IMR-90 (cell line): ENCODE measurements around the gene UXS1. TPM values are rescaled to one million over a fixed set of nuclear protein-coding genes. Genes with fewer than 3 reads are reported as not detected.

ENCODE experiments used
- ATAC-seq: fragments of 200-7000 bp; cut with Tn5 transposase; 2 replicates; pipeline ENCODE4 v1.9.1; 2020; ENCODE audit warnings: low read depth, mild to moderate bottlenecking, moderate library complexity
- BruUV-seq: library from RNA; stranded (reverse); fragments of 400-500 nt; replicated peaks from 2 replicates; lab custom pipeline; 2021; lab: Mats Ljungman, UMichigan
- CTCF ChIA-PET: fragments of 300-600 bp; formaldehyde crosslinking; extraction: SDS; loops from one replicate; lab custom pipeline; 2021; ENCODE audit warnings: antibody characterized with exemption; lab: Yijun Ruan, JAX
- POLR2A ChIA-PET: fragments of 300-600 bp; sonication (Branson Sonifier 250); formaldehyde crosslinking; loops from one replicate; lab custom pipeline; 2022; ENCODE audit warnings: antibody characterized with exemption; ENCODE audit not compliant: unreplicated experiment; lab: Charles Lee
- DNase-seq: peaks from one replicate; pipeline ENCODE4 v3.0.0; 2013
- H2AFZ ChIP-seq: replicated peaks from 2 replicates; pipeline ENCODE3; 2013; ENCODE audit warnings: low read length, mild to moderate bottlenecking; ENCODE audit not compliant: poor library complexity
- H2AK5ac ChIP-seq: 2 replicates; pipeline ENCODE4 v1.6.1; 2013; ENCODE audit warnings: low read depth, low read length, inconsistent platforms
- H2AK9ac ChIP-seq: replicated peaks from 2 replicates; pipeline ENCODE3; 2013; ENCODE audit warnings: mild to moderate bottlenecking, low read depth, low read length, moderate library complexity; ENCODE audit not compliant: poor library complexity
- H2BK120ac ChIP-seq: 2 replicates; pipeline ENCODE4 v1.6.1; 2013; ENCODE audit warnings: low read depth, low read length, inconsistent platforms
- H2BK15ac ChIP-seq: 3 replicates; pipeline ENCODE4 v1.6.1; 2013; ENCODE audit warnings: low read depth, low read length, inconsistent platforms
- H2BK20ac ChIP-seq: 2 replicates; pipeline ENCODE4 v1.6.1; 2013; ENCODE audit warnings: low read depth, mild to moderate bottlenecking, inconsistent platforms, low read length, moderate library complexity
- H2BK5ac ChIP-seq: 2 replicates; pipeline ENCODE4 v1.6.1; 2013; ENCODE audit warnings: mild to moderate bottlenecking, low read depth, low read length, inconsistent platforms; ENCODE audit not compliant: poor library complexity, severe bottlenecking
- H3K14ac ChIP-seq: replicated peaks from 2 replicates; pipeline ENCODE4 v1.6.1; 2013; ENCODE audit warnings: low read depth, low read length, inconsistent platforms
- H3K18ac ChIP-seq: 2 replicates; pipeline ENCODE4 v1.6.1; 2013; ENCODE audit warnings: low read depth, low read length, control low read depth
- H3K23ac ChIP-seq: 2 replicates; pipeline ENCODE4 v1.6.1; 2013; ENCODE audit warnings: low read depth, low read length, inconsistent platforms
- H3K27ac ChIP-seq: 2 replicates; pipeline ENCODE4 v1.5.1; 2013; ENCODE audit warnings: mild to moderate bottlenecking, control low read depth, low read length; ENCODE audit not compliant: insufficient read depth
- H3K27me3 ChIP-seq: 2 replicates; pipeline ENCODE4 v1.6.1; 2013; ENCODE audit warnings: low read length; ENCODE audit not compliant: control insufficient read depth, insufficient read depth
- H3K36me3 ChIP-seq: 2 replicates; pipeline ENCODE4 v1.6.1; 2013; ENCODE audit warnings: low read length, mixed read lengths; ENCODE audit not compliant: control insufficient read depth, insufficient read depth
- H3K4ac ChIP-seq: 2 replicates; pipeline ENCODE4 v1.6.1; 2013; ENCODE audit warnings: low read depth, low read length, inconsistent platforms
- H3K4me1 ChIP-seq: 2 replicates; pipeline ENCODE4 v1.6.1; 2013; ENCODE audit warnings: low read length, mixed read lengths; ENCODE audit not compliant: control insufficient read depth, insufficient read depth
- H3K4me2 ChIP-seq: 2 replicates; pipeline ENCODE4 v1.6.1; 2013; ENCODE audit warnings: low read depth, mild to moderate bottlenecking, control low read depth, low read length, moderate library complexity
- H3K4me3 ChIP-seq: 2 replicates; pipeline ENCODE4 v1.5.1; 2013; ENCODE audit warnings: low read depth, mild to moderate bottlenecking, control low read depth, low read length, moderate library complexity; ENCODE audit not compliant: insufficient read depth
- H3K56ac ChIP-seq: 2 replicates; pipeline ENCODE4 v1.6.1; 2013; ENCODE audit warnings: low read length, inconsistent platforms; ENCODE audit not compliant: insufficient read depth; ENCODE audit errors: extremely low read depth
- H3K79me1 ChIP-seq, 2 experiments: 2 replicates each; pipeline ENCODE4 v1.6.1; 2013; ENCODE audit warnings: low read length in 2 of 2, inconsistent platforms in 1 of 2, low read depth in 1 of 2
- H3K9ac ChIP-seq: 2 replicates; pipeline ENCODE4 v1.6.1; 2013; ENCODE audit warnings: low read depth, low read length, control low read depth
- H3K9me1 ChIP-seq: 2 replicates; pipeline ENCODE4 v1.6.1; 2013; ENCODE audit warnings: low read length, inconsistent platforms; ENCODE audit not compliant: insufficient read depth
- H3K9me3 ChIP-seq: 2 replicates; pipeline ENCODE4 v1.6.1; 2013; ENCODE audit warnings: low read length; ENCODE audit not compliant: control insufficient read depth, insufficient read depth
- H4K20me1 ChIP-seq: 2 replicates; pipeline ENCODE4 v1.6.1; 2013; ENCODE audit warnings: low read length, inconsistent platforms; ENCODE audit not compliant: insufficient read depth
- H4K5ac ChIP-seq: 2 replicates; pipeline ENCODE4 v1.6.1; 2013; ENCODE audit warnings: mild to moderate bottlenecking, low read depth, low read length, control low read depth
- H4K8ac ChIP-seq, 2 experiments: 2 replicates each; pipeline ENCODE4 v1.6.1; 2013; ENCODE audit warnings: low read depth in 2 of 2, low read length in 2 of 2, control low read depth in 1 of 2, inconsistent platforms in 1 of 2
- H4K91ac ChIP-seq: 2 replicates; pipeline ENCODE4 v1.6.1; 2013; ENCODE audit warnings: low read depth, low read length, inconsistent platforms; ENCODE audit not compliant: insufficient read depth
- CEBPB ChIP-seq: IDR thresholded peaks from 2 replicates; pipeline ENCODE4 v1.6.1; 2012; ENCODE audit warnings: low read depth, low read length, improper control_type of control experiment
- MAZ ChIP-seq: IDR thresholded peaks from 2 replicates; pipeline ENCODE4 v1.6.1; 2012; ENCODE audit warnings: low read depth, mild to moderate bottlenecking, low read length, improper control_type of control experiment, moderate library complexity, borderline replicate concordance
- MXI1 ChIP-seq: IDR thresholded peaks from 2 replicates; pipeline ENCODE4 v1.6.1; 2012; ENCODE audit warnings: low read depth, mild to moderate bottlenecking, low read length, moderate library complexity, borderline replicate concordance
- POLR2A ChIP-seq: IDR thresholded peaks from 2 replicates; pipeline ENCODE4 v1.6.1; 2012; ENCODE audit warnings: mild to moderate bottlenecking, low read depth, low read length
- RFX5 ChIP-seq: IDR thresholded peaks from 2 replicates; pipeline ENCODE4 v1.8.0; 2012; ENCODE audit warnings: low read depth, mild to moderate bottlenecking, low read length, moderate library complexity
- SMC3 ChIP-seq: fragments of 150-350 bp; IDR thresholded peaks from 2 replicates; pipeline ENCODE4 v1.6.1; 2016; ENCODE audit warnings: low read depth, mild to moderate bottlenecking, antibody characterized with exemption, low read length, moderate library complexity
- WGBS, 2 experiments: methylation state at CpG; one replicate each; pipeline versions ENCODE4 v1.1.5 to v1.1.7; 2013; ENCODE audit warnings: missing lambda C conversion rate in 2 of 2; ENCODE audit not compliant: insufficient read length in 1 of 2; ENCODE audit errors: extremely low coverage in 2 of 2; 5-methylcytosine and 5-hydroxymethylcytosine counted together
- dilution Hi-C: fragments of 300-500 bp; cut with HindIII; formaldehyde crosslinking; loops from one replicate; pipeline ENCODE4 v1.14.3; 2018; ENCODE audit warnings: low sequenced_read_pairs; ENCODE audit not compliant: unreplicated experiment
- in situ Hi-C: fragments of 300-500 bp; cut with MboI; formaldehyde crosslinking; loops from 3 replicates; pipeline ENCODE4 v1.14.3; 2019; ENCODE audit warnings: low sequenced_read_pairs, inconsistent platforms, mixed read lengths
- intact Hi-C: fragments of 100-400 bp; cut with micrococcal nuclease; formaldehyde crosslinking; loops from 2 replicates; pipeline ENCODE4 v1.10.0; 2022
- polyA plus RNA-seq, 3 experiments: library from polyadenylated mRNA; depleted of rRNA; stranded (reverse); fragments of >200 nt; gene quantifications; 2 replicates each; pipeline ENCODE4 v1.2.3, GENCODE V29; 2012; ENCODE audit warnings: low replicate concordance in 1 of 3
- total RNA-seq: library from RNA; depleted of rRNA; stranded (reverse); fragments of >200 nt; gene quantifications from 2 replicates; pipeline ENCODE4 v1.2.3, GENCODE V29; 2012
- TF ChIP-seq, protein P1 (sequence below): fragments of 150-350 bp; IDR thresholded peaks from 2 replicates; pipeline ENCODE4 v1.6.1; 2016; ENCODE audit warnings: low read depth, mild to moderate bottlenecking, low read length, moderate library complexity, borderline replicate concordance
- TF ChIP-seq, protein P2 (sequence below): fragments of 150-350 bp; IDR thresholded peaks from 2 replicates; pipeline ENCODE4 v1.6.1; 2017; ENCODE audit warnings: mild to moderate bottlenecking, antibody characterized with exemption, low read length, low read depth

Gene UXS1
- total and polyA plus RNA-seq, 2 of the 4 experiments (the other 2 are of a cell fraction), result 33.7 to 54.3 TPM

DNA sequence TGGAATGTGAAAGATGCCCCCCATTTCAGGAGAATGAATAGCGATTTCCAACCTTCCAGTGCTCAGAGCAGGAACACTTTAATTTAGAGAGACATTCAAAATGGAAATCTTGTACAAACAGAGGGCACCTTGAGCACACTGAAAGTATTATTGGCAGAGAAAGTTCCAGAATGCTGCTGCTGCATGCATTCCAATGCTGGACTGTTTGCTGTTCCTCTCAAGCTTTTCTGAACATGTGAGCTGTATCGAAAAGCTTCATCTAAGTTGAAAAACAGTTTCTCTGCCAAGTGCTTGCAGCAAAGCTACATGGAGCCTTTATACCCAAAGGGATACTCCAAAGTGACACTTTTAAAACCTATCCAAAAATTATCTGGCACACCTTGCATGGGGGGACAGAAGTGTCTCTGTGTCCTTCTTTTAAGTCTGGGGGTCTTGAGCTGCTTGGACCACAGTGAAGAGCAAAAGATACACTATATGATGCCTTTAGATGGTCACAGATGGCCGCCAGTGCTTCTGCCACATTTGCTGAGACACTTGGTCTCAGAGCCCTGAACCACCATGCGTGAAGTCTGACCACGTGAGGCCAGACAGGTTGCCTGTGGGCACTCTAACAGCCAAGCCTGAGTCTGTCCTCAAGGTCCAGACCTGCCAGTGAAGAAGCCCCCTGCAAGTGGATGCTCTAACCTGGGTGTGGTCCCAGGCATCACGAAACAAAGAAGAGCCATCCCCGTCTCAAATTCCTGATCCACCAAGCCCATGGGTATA lies 18.8 kb downstream of the UXS1 start:
- Histone ChIP-seq H2BK15ac (no peak overlapping the region), H3K23ac (no peak overlapping the region), H3K9me1 (peaks cover 2% of the 10 kb centered on the region; the same call in 1 of the 2 replicates), H3K56ac (no peak overlapping the region), H4K91ac (no peak overlapping the region), H2AFZ (no peak overlapping the region), H3K4me2 (no peak overlapping the region), H3K79me1 (peaks cover 6 to 32% of the 10 kb centered on the region in 2 experiments; a peak in 2 of 4 replicates), H3K4ac (no peak overlapping the region), H3K9ac (no peak overlapping the region), H2BK20ac (no peak overlapping the region), H2BK120ac (no peak overlapping the region), H3K18ac (no peak overlapping the region), H3K27me3 (no peaks in the 10 kb centered on the region), H4K20me1 (peaks cover 15% of the 10 kb centered on the region), H3K4me1 (no peaks in the 10 kb centered on the region; the same call in 1 of the 2 replicates), H2AK9ac (no peak overlapping the region), H3K36me3 (no peaks in the 10 kb centered on the region), H3K4me3 (no peak overlapping the region), H2BK5ac (no peak overlapping the region), H4K5ac (no peak overlapping the region), H3K9me3 (no peaks in the 10 kb centered on the region), H3K27ac (no peak overlapping the region), H4K8ac (no peak overlapping the region), H3K14ac (no peak overlapping the region), H2AK5ac (no peak overlapping the region)
- BruUV-seq, result no TSS peak
- ATAC-seq, result no peak
- WGBS, 2 experiments, result 100% methylated on average over 1 of the region's 7 CpGs; no CpG with 5 or more reads in 1 of the 2 experiments
- TF ChIP-seq CEBPB (no peak), RFX5 (no peak), MXI1 (no peak), POLR2A (no peak), SMC3 (no peak), MAZ (no peak)
- TF ChIP-seq, protein P1, sequence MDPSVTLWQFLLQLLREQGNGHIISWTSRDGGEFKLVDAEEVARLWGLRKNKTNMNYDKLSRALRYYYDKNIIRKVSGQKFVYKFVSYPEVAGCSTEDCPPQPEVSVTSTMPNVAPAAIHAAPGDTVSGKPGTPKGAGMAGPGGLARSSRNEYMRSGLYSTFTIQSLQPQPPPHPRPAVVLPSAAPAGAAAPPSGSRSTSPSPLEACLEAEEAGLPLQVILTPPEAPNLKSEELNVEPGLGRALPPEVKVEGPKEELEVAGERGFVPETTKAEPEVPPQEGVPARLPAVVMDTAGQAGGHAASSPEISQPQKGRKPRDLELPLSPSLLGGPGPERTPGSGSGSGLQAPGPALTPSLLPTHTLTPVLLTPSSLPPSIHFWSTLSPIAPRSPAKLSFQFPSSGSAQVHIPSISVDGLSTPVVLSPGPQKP, result no peak
- TF ChIP-seq, protein P2, sequence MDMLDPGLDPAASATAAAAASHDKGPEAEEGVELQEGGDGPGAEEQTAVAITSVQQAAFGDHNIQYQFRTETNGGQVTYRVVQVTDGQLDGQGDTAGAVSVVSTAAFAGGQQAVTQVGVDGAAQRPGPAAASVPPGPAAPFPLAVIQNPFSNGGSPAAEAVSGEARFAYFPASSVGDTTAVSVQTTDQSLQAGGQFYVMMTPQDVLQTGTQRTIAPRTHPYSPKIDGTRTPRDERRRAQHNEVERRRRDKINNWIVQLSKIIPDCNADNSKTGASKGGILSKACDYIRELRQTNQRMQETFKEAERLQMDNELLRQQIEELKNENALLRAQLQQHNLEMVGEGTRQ, result no peak
- no peak for DNase-seq
- intact Hi-C loops, result no loop called here
- dilution Hi-C loops, result no loop called here
- CTCF ChIA-PET, result no interaction called here
- in situ Hi-C loops, result no loop called here
- POLR2A ChIA-PET, result no interaction called here
